Body of pancreas (tissue), 4 donors: Measurements from ENCODE around the gene FMOD. TPM values are rescaled to one million over a fixed set of nuclear protein-coding genes. Genes with fewer than 3 reads are reported as not detected.
"Not testable (repeated sequence)": the region's sequence is repeated elsewhere in the genome, so short reads cannot be mapped to it uniquely, and the experiment has no call there.

Source experiments
- ATAC-seq: fragments of 150-250 bp; one replicate; pipeline ENCODE4 v1.9.1; 2016
- DNase-seq, 4 donors: peaks; one replicate each; pipeline ENCODE4 v3.0.0-alpha.2; 2019
- H3K27ac ChIP-seq, 4 donors: fragments of 200-600 bp; sonication (generic); 1 replicate in 3 of 4; 2 replicates in 1 of 4; pipeline versions ENCODE4 v1.5.1 to v1.6.1; 2016 to 2019; ENCODE audit warnings: mild to moderate bottlenecking in 1 of 4, mixed read lengths in 1 of 4, moderate library complexity in 1 of 4
- H3K27me3 ChIP-seq, 2 donors: fragments of 200-600 bp; sonication (generic); one replicate each; pipeline ENCODE4 v1.6.0; 2016; ENCODE audit warnings: mild to moderate bottlenecking in 1 of 2
- H3K36me3 ChIP-seq, 2 donors: fragments of 200-600 bp; sonication (generic); replicated peaks in 1 of 2; 2 replicates each; pipeline ENCODE4 v1.5.1; 2016; ENCODE audit warnings: low read depth in 2 of 2; ENCODE audit not compliant: insufficient read depth in 1 of 2
- H3K4me1 ChIP-seq: fragments of 200-600 bp; sonication (generic); one replicate; pipeline ENCODE4 v1.6.0; 2016
- H3K4me3 ChIP-seq, 2 donors: fragments of 200-600 bp; sonication (generic); 1 replicate in 1 of 2; 2 replicates in 1 of 2; pipeline ENCODE4 v1.5.1; 2016 to 2019
- H3K9me3 ChIP-seq, 3 donors: fragments of 200-600 bp; sonication (generic); 1 replicate in 2 of 3; 2 replicates in 1 of 3; pipeline ENCODE4 v1.5.1; 2016
- CTCF ChIP-seq, 7 experiments: fragments of 450-650 bp in 4 of 7; fragments of 200-600 bp in 3 of 7; sonication (generic) in 3 of 7; IDR thresholded peaks; one replicate each; pipeline ENCODE4 v1.5.1; 2016 to 2019; ENCODE audit warnings: antibody characterized with exemption in 7 of 7
- POLR2A ChIP-seq, 3 donors: fragments of 450-650 bp; IDR thresholded peaks; one replicate each; pipeline ENCODE4 v1.6.1; 2016; ENCODE audit warnings: antibody characterized with exemption in 3 of 3, mild to moderate bottlenecking in 2 of 3
- WGBS, 2 donors: methylation state at CpG; one replicate each; pipeline ENCODE4 v1.1.5; 2017; 5-methylcytosine and 5-hydroxymethylcytosine counted together
- intact Hi-C: fragments of 100-400 bp; cut with DNase I; formaldehyde crosslinking; loops from one replicate; pipeline ENCODE4 v1.15.1; 2023
- total RNA-seq, 2 donors: library from RNA; depleted of rRNA; stranded (reverse); fragments of >200 nt; gene quantifications; one replicate each; pipeline ENCODE4 v1.1.0, GENCODE V29; 2016

FMOD gene
- total RNA-seq, 2 donors from 2014 or later, result 14.2 to 18.7 TPM

DNA sequence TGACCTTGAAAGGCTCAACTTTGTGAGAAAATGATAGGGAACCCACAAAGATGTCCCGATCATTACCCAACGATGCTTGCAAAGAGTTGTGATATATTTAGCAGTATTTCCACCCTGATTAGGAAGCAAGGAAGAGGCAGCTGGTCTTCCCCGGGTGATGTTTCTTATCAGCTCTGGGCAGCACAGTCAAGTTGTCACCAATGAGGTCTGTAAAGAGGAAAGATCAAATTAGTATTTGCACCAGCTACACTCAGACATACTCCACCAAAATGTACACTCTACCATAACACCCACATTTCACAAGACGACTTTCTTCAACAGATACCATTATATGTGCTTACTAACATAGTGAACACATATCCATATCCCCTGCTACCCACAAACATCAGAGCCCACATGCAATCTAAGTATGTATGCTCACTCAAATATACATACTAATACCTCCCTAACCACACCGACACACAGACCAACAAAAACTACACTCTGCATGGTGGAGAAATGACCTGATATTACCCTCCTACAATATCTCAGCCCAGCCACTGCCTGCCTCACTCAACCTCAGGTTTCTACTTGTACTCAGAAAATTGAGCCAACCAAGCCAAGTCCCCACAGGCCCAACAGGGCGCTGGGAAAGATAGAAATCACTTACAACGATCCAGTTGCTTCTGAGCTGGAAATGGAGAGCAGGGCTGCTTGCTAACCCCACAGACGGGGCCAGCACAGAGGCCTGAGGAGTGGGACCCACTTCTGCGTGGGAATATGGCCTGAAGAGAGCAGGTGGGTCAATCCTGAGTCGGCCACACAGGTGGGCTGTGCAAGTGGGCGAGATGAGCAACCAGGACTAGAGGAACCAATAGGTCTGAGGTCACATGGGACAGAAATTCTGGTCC, 50.2 kb downstream of the FMOD start:
- intact Hi-C loops, result no loop called here
- TF ChIP-seq POLR2A (IDR thresholded peaks at IDR 0.05) (no peak), CTCF (IDR thresholded peaks at IDR 0.05) (no peak)
- Histone ChIP-seq H3K4me1 (peaks cover 26% of the 10 kb centered on the region), H3K27me3 (no peaks in the 10 kb centered on the region), H3K9me3 (no peaks in the 10 kb centered on the region), H3K36me3 (no peaks in the 10 kb centered on the region), H3K4me3 (no peak overlapping the region), H3K27ac (no peak overlapping the region)
- no peak for ATAC-seq
- 66 to 68% methylated on average over 11 of the region's 11 CpGs for WGBS, 2 donors
- no peak for DNase-seq

GRCh38 chr1:203299719-203300429, 51.0 kb downstream of the FMOD start:
- H3K4me3 ChIP-seq, H3K27ac ChIP-seq, intact Hi-C loops, H3K36me3 ChIP-seq, H3K9me3 ChIP-seq, ATAC-seq, H3K27me3 ChIP-seq, DNase-seq: not testable (repeated sequence)
- peaks cover 25% of the 10 kb centered on the region for H3K4me1 ChIP-seq
- 83 to 87% methylated on average over 8 of the region's 8 CpGs for WGBS, 2 donors

- Histone ChIP-seq H3K9me3 (no peaks in the 10 kb centered on the region), H3K27me3 (no peaks in the 10 kb centered on the region), H3K36me3 (no peaks in the 10 kb centered on the region), H3K27ac (no peak overlapping the region), H3K4me3 (no peak overlapping the region), H3K4me1 (peaks cover 18% of the 10 kb centered on the region)
- no peak for TF ChIP-seq POLR2A (IDR thresholded peaks at IDR 0.05)
- no peak for TF ChIP-seq CTCF (IDR thresholded peaks at IDR 0.05)
- intact Hi-C loops, result no loop called here
- ATAC-seq (no peak), DNase-seq (no peak)
- 81% methylated on average over 4 of the region's 4 CpGs for whole genome bisulfite sequencing, 2 donors
Measured at GRCh38 chr1:203299169-203299568, 51.8 kb downstream of the FMOD start.

GRCh38 chr1:203296460-203297073, 54.4 kb downstream of the FMOD start:
- Histone ChIP-seq H3K4me1 (peaks cover 5% of the 10 kb centered on the region), H3K36me3 (no peaks in the 10 kb centered on the region), H3K4me3 (no peak overlapping the region), H3K27me3 (no peaks in the 10 kb centered on the region), H3K27ac (no peak overlapping the region), H3K9me3 (no peaks in the 10 kb centered on the region)
- ATAC-seq (no peak), DNase-seq (no peak)
- no peak for TF ChIP-seq POLR2A (IDR thresholded peaks at IDR 0.05)
- intact Hi-C loops, result no loop called here
- 85 to 95% methylated on average over 6 to 7 of the region's 7 CpGs for WGBS, 2 donors

- intact Hi-C loops, result no loop called here
- Histone ChIP-seq H3K4me3 (no peak overlapping the region), H3K27ac (no peak overlapping the region), H3K36me3 (no peaks in the 10 kb centered on the region), H3K9me3 (no peaks in the 10 kb centered on the region), H3K27me3 (no peaks in the 10 kb centered on the region), H3K4me1 (peaks cover 12% of the 10 kb centered on the region)
- DNase-seq, result no peak
- TF ChIP-seq CTCF (IDR thresholded peaks at IDR 0.05), result no peak
- TF ChIP-seq POLR2A (IDR thresholded peaks at IDR 0.05), result no peak
- ATAC-seq, result no peak
- WGBS, 2 donors, result 82 to 100% methylated on average over 1 of the region's 1 CpG
Measured at GRCh38 chr1:203295796-203296195, 55.1 kb downstream of the FMOD start.
